IPS-11a (cell line): ENCODE results near the gene GLRX3.
"Not testable (repeated sequence)": the region's sequence is repeated elsewhere in the genome, so short reads cannot be mapped to it uniquely, and the experiment has no call there.

ENCODE experiments used
- H3K4me3 ChIP-seq: one replicate; pipeline ENCODE4 v1.5.1; 2013; ENCODE audit warnings: low read depth, low read length, control low read depth

The GLRX3 gene

GRCh38 chr10:130188195-130189175 lies 52.3 kb downstream of the GLRX3 start:
- no peak overlapping the region for H3K4me3 ChIP-seq

GRCh38 chr10:130189608-130190054 lies 53.4 kb downstream of the GLRX3 start:
- H3K4me3 ChIP-seq, result no peak overlapping the region

- H3K4me3 ChIP-seq, result peak overlapping the region; percentile 39
These were observed 54.0 kb downstream of the GLRX3 start for GRCh38 chr10:130190055-130190736.

GRCh38 chr10:130190737-130191115 lies 54.5 kb downstream of the GLRX3 start:
- H3K4me3 ChIP-seq, result peak overlapping the region; percentile 39

GRCh38 chr10:130191380-130191779 lies 55.2 kb downstream of the GLRX3 start:
- no peak overlapping the region for H3K4me3 ChIP-seq

GRCh38 chr10:130192276-130192848 lies 56.2 kb downstream of the GLRX3 start:
- H3K4me3 ChIP-seq, result no peak overlapping the region

- H3K4me3 ChIP-seq, result no peak overlapping the region
These were observed 56.8 kb downstream of the GLRX3 start for GRCh38 chr10:130193033-130193432.

- H3K4me3 ChIP-seq, result no peak overlapping the region
These were observed 57.5 kb downstream of the GLRX3 start for GRCh38 chr10:130193493-130194193.

- no peak overlapping the region for H3K4me3 ChIP-seq
These were observed 58.2 kb downstream of the GLRX3 start for GRCh38 chr10:130194194-130194990.

- H3K4me3 ChIP-seq, result no peak overlapping the region
These were observed 58.9 kb downstream of the GLRX3 start for GRCh38 chr10:130194991-130195645.

GRCh38 chr10:130195746-130196294 lies 59.6 kb downstream of the GLRX3 start:
- H3K4me3 ChIP-seq, result no peak overlapping the region

- no peak overlapping the region for H3K4me3 ChIP-seq
These were observed 60.6 kb downstream of the GLRX3 start for GRCh38 chr10:130196511-130197487.

GRCh38 chr10:130198651-130199050 lies 62.5 kb downstream of the GLRX3 start:
- no peak overlapping the region for H3K4me3 ChIP-seq

GRCh38 chr10:130200179-130201042 lies 64.2 kb downstream of the GLRX3 start:
- H3K4me3 ChIP-seq, result no peak overlapping the region

- H3K4me3 ChIP-seq, result no peak overlapping the region
These were observed 64.8 kb downstream of the GLRX3 start for GRCh38 chr10:130201043-130201380.

- not testable (repeated sequence) for H3K4me3 ChIP-seq
These were observed 66.0 kb downstream of the GLRX3 start for GRCh38 chr10:130202150-130202549.

- H3K4me3 ChIP-seq, result no peak overlapping the region
These were observed 66.9 kb downstream of the GLRX3 start for GRCh38 chr10:130202984-130203621.
